ENCODE data around the gene CCDC85B. TPM values are rescaled to one million over a fixed set of nuclear protein-coding genes. Genes with fewer than 3 reads are reported as not detected.
A peak's percentile ranks its signal among the peaks of the same experiment; 100 is the strongest.

Gene CCDC85B
- total RNA-seq, 3 donors from 2014 or later (not counting 1 experiment from before 2014, with no cell fraction given): 22.6 to 36.1 (median 24.1) TPM

GRCh38 chr11:65882120-65883057, 8.1 kb upstream of the CCDC85B start:
- Histone ChIP-seq H3K27me3 (ENCODE audit: control insufficient read depth, insufficient read depth, low read length) (no peaks in the 10 kb centered on the region), H3K27ac (ENCODE audit: low read length) (peak overlapping the region; percentile 82), H3K36me3 (ENCODE audit: control insufficient read depth, insufficient read depth, low read length) (peaks cover 34% of the 10 kb centered on the region), H3K4me1 (ENCODE audit: control insufficient read depth, insufficient read depth, low read length) (peaks cover 77% of the 10 kb centered on the region), H3K9me3 (ENCODE audit: control insufficient read depth, insufficient read depth, low read length) (no peaks in the 10 kb centered on the region), H3K4me3 (ENCODE audit: low read length) (no peak overlapping the region)
- Mint-ChIP-seq H3K36me3 (no peaks in the 10 kb centered on the region), H3K4me3 (peak overlapping the region; percentile 90), H3K4me1 (peaks cover 49 to 76% of the 10 kb centered on the region in 2 donors), H3K27me3 (ENCODE audit: low read depth in 2 of 2) (no peaks in the 10 kb centered on the region), H3K27ac (peak overlapping the region; percentile 85 to 95), H3K9me3 (no peaks in the 10 kb centered on the region)
- ATAC-seq (no peak), DNase-seq (no peak)
- 89% methylated on average over 30 of the region's 30 CpGs for WGBS (ENCODE audit: insufficient coverage)
- intact Hi-C loops (cut with micrococcal nuclease): no loop called here
- TF ChIP-seq CTCF (IDR thresholded peaks at IDR 0.05): no peak

GRCh38 chr11:65883058-65883761, 7.3 kb upstream of the CCDC85B start:
- Mint-ChIP-seq H3K9me3 (no peaks in the 10 kb centered on the region), H3K27me3 (ENCODE audit: low read depth in 2 of 2) (no peaks in the 10 kb centered on the region), H3K4me3 (peak overlapping the region; percentile 6), H3K27ac (peak overlapping the region; percentile 83 to 84), H3K36me3 (no peaks in the 10 kb centered on the region), H3K4me1 (peaks cover 55 to 79% of the 10 kb centered on the region in 2 donors)
- no peak overlapping the region for H3K4me3 ChIP-seq (ENCODE audit: low read length)
- DNase-seq (no peak), ATAC-seq (no peak)
- peaks cover 34% of the 10 kb centered on the region for H3K36me3 ChIP-seq (ENCODE audit: control insufficient read depth, insufficient read depth, low read length)
- no peaks in the 10 kb centered on the region for H3K27me3 ChIP-seq (ENCODE audit: control insufficient read depth, insufficient read depth, low read length)
- no peak overlapping the region for H3K27ac ChIP-seq (ENCODE audit: low read length)
- no peak for TF ChIP-seq CTCF (IDR thresholded peaks at IDR 0.05)
- no peaks in the 10 kb centered on the region for H3K9me3 ChIP-seq (ENCODE audit: control insufficient read depth, insufficient read depth, low read length)
- WGBS (ENCODE audit: insufficient coverage): 90% methylated on average over 10 of the region's 13 CpGs
- peaks cover 78% of the 10 kb centered on the region for H3K4me1 ChIP-seq (ENCODE audit: control insufficient read depth, insufficient read depth, low read length)
- intact Hi-C loops (cut with micrococcal nuclease): no loop called here

DNA sequence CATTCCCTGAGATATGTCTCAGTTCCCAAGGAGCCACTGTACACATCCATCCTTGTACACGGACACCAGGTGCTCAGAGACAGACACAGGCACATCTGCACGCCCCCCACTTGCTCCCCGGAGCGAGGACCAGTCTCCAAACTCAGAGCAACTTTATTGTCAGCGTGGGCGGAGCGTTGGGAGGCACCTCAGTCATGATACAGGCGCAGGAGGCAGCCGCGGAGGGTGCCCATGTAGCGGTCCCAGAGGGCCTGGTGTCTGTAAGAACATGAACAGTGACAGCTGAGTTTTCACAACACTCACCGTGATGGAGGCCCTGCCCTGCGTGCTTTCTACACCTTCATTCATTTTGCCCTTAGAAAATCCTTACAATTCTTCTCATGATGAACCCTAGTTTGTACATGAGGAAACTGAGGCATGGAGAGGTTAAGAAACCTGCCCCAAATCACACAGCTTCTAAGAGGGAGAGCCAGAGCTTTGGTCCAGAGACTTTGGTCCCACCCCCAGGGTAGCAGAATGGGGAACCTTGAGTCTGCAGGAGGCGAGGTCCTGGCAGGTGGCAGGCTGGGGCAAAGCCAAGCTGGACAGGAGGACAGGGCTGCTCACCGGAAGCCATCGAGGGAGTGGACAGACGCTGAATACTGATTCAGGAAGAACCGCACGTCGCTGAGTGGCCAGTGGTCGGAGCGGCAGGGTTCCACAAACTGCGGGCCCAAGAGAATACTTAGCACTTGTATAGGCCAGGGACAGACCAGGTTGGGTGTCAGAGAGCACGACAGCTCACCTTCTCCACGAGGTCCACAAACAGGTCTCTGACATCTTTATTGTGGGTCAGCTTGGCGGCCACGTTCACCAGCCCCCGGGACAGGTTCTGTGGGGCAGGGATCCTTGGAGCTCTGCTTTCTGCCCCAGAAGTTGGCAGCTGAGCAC, 6.4 kb upstream of the CCDC85B start:
- 84% methylated on average over 28 of the region's 28 CpGs for WGBS (ENCODE audit: insufficient coverage)
- Mint-ChIP-seq H3K36me3 (no peaks in the 10 kb centered on the region), H3K27ac (peak overlapping the region; percentile 83 to 84), H3K27me3 (ENCODE audit: low read depth in 2 of 2) (no peaks in the 10 kb centered on the region), H3K4me1 (peaks cover 55 to 79% of the 10 kb centered on the region in 2 donors), H3K4me3 (peak overlapping the region; percentile 59), H3K9me3 (no peaks in the 10 kb centered on the region)
- no peak for TF ChIP-seq CTCF (IDR thresholded peaks at IDR 0.05)
- peaks cover 76% of the 10 kb centered on the region for H3K4me1 ChIP-seq (ENCODE audit: control insufficient read depth, insufficient read depth, low read length)
- intact Hi-C loops (cut with micrococcal nuclease): loop anchor here (1.0 kb wide), 1 partner anchor 105 kb away; no protein-coding TSS in a partner anchor
- H3K36me3 ChIP-seq (ENCODE audit: control insufficient read depth, insufficient read depth, low read length): peaks cover 34% of the 10 kb centered on the region
- no peaks in the 10 kb centered on the region for H3K9me3 ChIP-seq (ENCODE audit: control insufficient read depth, insufficient read depth, low read length)
- no peak overlapping the region for H3K27ac ChIP-seq (ENCODE audit: low read length)
- H3K4me3 ChIP-seq (ENCODE audit: low read length): no peak overlapping the region
- ATAC-seq: no peak
- DNase-seq: no peak
- H3K27me3 ChIP-seq (ENCODE audit: control insufficient read depth, insufficient read depth, low read length): no peaks in the 10 kb centered on the region

Measured in natural killer cell (primary cell).